Naive thymus-derived CD4-positive, alpha-beta T cell (primary cell): Measurements from ENCODE around the gene LRMDA. TPM values are rescaled to one million over a fixed set of nuclear protein-coding genes. Genes with fewer than 3 reads are reported as not detected.

Experiments
- ATAC-seq: fragments of 150-1000 bp; cut with Tn5 transposase; 2 replicates; pipeline ENCODE4 v1.10.0; 2021; ENCODE audit warnings: mild to moderate bottlenecking, moderate library complexity
- CTCF ChIA-PET: fragments of 350-600 bp; sonication (Branson Sonifier 250); formaldehyde crosslinking; loops from one replicate; lab custom pipeline; 2021; ENCODE audit warnings: antibody characterized with exemption; lab: Charles Lee
- POLR2A ChIA-PET: fragments of 350-600 bp; sonication (Branson Sonifier 250); formaldehyde crosslinking; loops from one replicate; lab custom pipeline; 2021; ENCODE audit warnings: antibody characterized with exemption, inconsistent platforms; lab: Charles Lee
- DNase-seq, 9 donors: peaks; one replicate each; pipeline versions ENCODE4 v3.0.0 to v3.0.0-alpha.2; 2020 to 2022; ENCODE audit warnings: mixed read lengths in 1 of 9
- H3K27ac ChIP-seq: one replicate; pipeline ENCODE4 v1.7.0; 2013; ENCODE audit warnings: mild to moderate bottlenecking, low read depth, low read length, moderate library complexity
- H3K27me3 ChIP-seq, 2 donors: one replicate each; pipeline ENCODE4 v1.7.0; 2013; ENCODE audit warnings: low read length in 2 of 2, mild to moderate bottlenecking in 2 of 2, moderate library complexity in 2 of 2; ENCODE audit not compliant: control insufficient read depth in 2 of 2, insufficient read depth in 2 of 2
- H3K36me3 ChIP-seq, 3 experiments: 1 replicate in 2 of 3; 2 replicates in 1 of 3; pipeline ENCODE4 v1.7.0; 2013; ENCODE audit warnings: low read length in 3 of 3, mild to moderate bottlenecking in 3 of 3, moderate library complexity in 1 of 3; ENCODE audit not compliant: insufficient read depth in 3 of 3, control insufficient read depth in 2 of 3
- H3K4me1 ChIP-seq, 2 donors: one replicate each; pipeline ENCODE4 v1.7.0; 2013; ENCODE audit warnings: low read length in 2 of 2, mild to moderate bottlenecking in 2 of 2, moderate library complexity in 1 of 2; ENCODE audit not compliant: control insufficient read depth in 2 of 2, insufficient read depth in 2 of 2
- H3K4me3 ChIP-seq: 2 replicates; pipeline ENCODE4 v1.7.0; 2013; ENCODE audit warnings: mild to moderate bottlenecking, low read length
- H3K9me3 ChIP-seq, 3 experiments: 1 replicate in 2 of 3; 2 replicates in 1 of 3; pipeline ENCODE4 v1.7.0; 2013; ENCODE audit warnings: low read length in 3 of 3; ENCODE audit not compliant: control insufficient read depth in 2 of 3
- H3K27ac Mint-ChIP-seq, 9 donors: one replicate each; pipeline ENCODE4 v1.8.0; 2020 to 2022; ENCODE audit warnings: mixed read lengths in 9 of 9, mild to moderate bottlenecking in 8 of 9, moderate library complexity in 5 of 9, inconsistent platforms in 2 of 9
- H3K27me3 Mint-ChIP-seq, 5 donors: one replicate each; pipeline ENCODE4 v1.8.0; 2021 to 2022; ENCODE audit warnings: mixed read lengths in 5 of 5, mild to moderate bottlenecking in 1 of 5
- H3K36me3 Mint-ChIP-seq, 5 donors: one replicate each; pipeline ENCODE4 v1.8.0; 2020 to 2022; ENCODE audit warnings: mixed read lengths in 5 of 5, mild to moderate bottlenecking in 3 of 5, inconsistent platforms in 1 of 5
- H3K4me1 Mint-ChIP-seq, 7 donors: one replicate each; pipeline ENCODE4 v1.8.0; 2020 to 2022; ENCODE audit warnings: mixed read lengths in 7 of 7, mild to moderate bottlenecking in 3 of 7, inconsistent platforms in 1 of 7
- H3K4me3 Mint-ChIP-seq, 10 donors: one replicate each; pipeline ENCODE4 v1.8.0; 2020 to 2022; ENCODE audit warnings: mild to moderate bottlenecking in 10 of 10, mixed read lengths in 10 of 10, moderate library complexity in 6 of 10, inconsistent platforms in 2 of 10
- H3K9me3 Mint-ChIP-seq, 11 donors: one replicate each; pipeline ENCODE4 v1.8.0; 2020 to 2022; ENCODE audit warnings: mixed read lengths in 11 of 11, mild to moderate bottlenecking in 4 of 11, inconsistent platforms in 1 of 11, moderate library complexity in 1 of 11
- intact Hi-C, 2 donors: fragments of 100-400 bp; cut with micrococcal nuclease; formaldehyde crosslinking; loops; one replicate each; pipeline ENCODE4 v1.15.1; 2023
- polyA plus RNA-seq, 2 donors: library from polyadenylated mRNA; unstranded; fragments of 300-500 nt; fragmentation: Illumina TruSeq; gene quantifications; one replicate each; pipeline ENCODE4 v1.2.3, GENCODE V29; 2021
- total RNA-seq, 6 experiments: library from RNA in 5 of 6; stranded (reverse) in 5 of 6; gene quantifications; 1 replicate in 5 of 6; 2 replicates in 1 of 6; pipeline ENCODE4 v1.2.3 and lab custom pipeline; 2021 to 2026

Gene LRMDA
- total and polyA plus RNA-seq, 7 experiments from 2014 or later, result 0.57 to 14.9 (median 3.0) TPM; not detected in 4

GRCh38 chr10:76547352-76547972, 1116.0 kb downstream of the LRMDA start:
- DNase-seq (peak in 6 of 9 donors; percentile 5 to 52 (median 12)), ATAC-seq (peak; percentile 51)
- H3K9me3 ChIP-seq, result no peaks in the 10 kb centered on the region
- POLR2A ChIA-PET, result no interaction called here
- H3K36me3 ChIP-seq, result no peaks in the 10 kb centered on the region
- intact Hi-C loops, result loop anchor here (5.0 to 10.0 kb wide), 3 partner anchors 437 to 1145 kb away; partner anchors contain the start of gene ZNF503 (in 1 of the 2)
- no peak overlapping the region for H3K4me3 Mint-ChIP-seq
- H3K36me3 Mint-ChIP-seq, result no peaks in the 10 kb centered on the region
- H3K27me3 Mint-ChIP-seq, result peaks cover 0 to 13% (median 7%) of the 10 kb centered on the region in 5 donors
- no peaks in the 10 kb centered on the region for H3K4me1 ChIP-seq
- no peak overlapping the region for H3K27ac Mint-ChIP-seq
- no peaks in the 10 kb centered on the region for H3K27me3 ChIP-seq
- H3K4me1 Mint-ChIP-seq, result peaks cover 0 to 1% (median 0%) of the 10 kb centered on the region in 7 donors
- H3K9me3 Mint-ChIP-seq, result peaks cover 0 to 4% (median 0%) of the 10 kb centered on the region in 11 donors
- CTCF ChIA-PET, result interaction anchor here (0.8 kb wide), 1 partner anchor 1160 kb away, joined by 3 read pairs; no protein-coding TSS in a partner anchor
- H3K4me3 ChIP-seq, result no peak overlapping the region
- no peak overlapping the region for H3K27ac ChIP-seq

GRCh38 chr10:76548716-76549115, 1117.3 kb downstream of the LRMDA start:
- Histone ChIP-seq H3K9me3 (no peaks in the 10 kb centered on the region), H3K27me3 (no peaks in the 10 kb centered on the region), H3K27ac (no peak overlapping the region), H3K4me1 (no peaks in the 10 kb centered on the region), H3K4me3 (no peak overlapping the region), H3K36me3 (no peaks in the 10 kb centered on the region)
- Mint-ChIP-seq H3K27ac (no peak overlapping the region), H3K27me3 (peaks cover 0 to 13% (median 7%) of the 10 kb centered on the region in 5 donors), H3K36me3 (no peaks in the 10 kb centered on the region), H3K4me3 (no peak overlapping the region), H3K9me3 (peaks cover 0 to 4% (median 0%) of the 10 kb centered on the region in 11 donors), H3K4me1 (peaks cover 0 to 1% (median 0%) of the 10 kb centered on the region in 7 donors)
- ChIA-PET CTCF (no interaction called here), POLR2A (no interaction called here)
- DNase-seq, result no peak
- no peak for ATAC-seq
- intact Hi-C loops, result loop anchor here (5.0 to 10.0 kb wide), 3 partner anchors 436 to 1146 kb away; partner anchors contain the start of gene ZNF503 (in 1 of the 2)

- Histone ChIP-seq H3K27ac (no peak overlapping the region), H3K9me3 (no peaks in the 10 kb centered on the region), H3K36me3 (no peaks in the 10 kb centered on the region), H3K4me3 (no peak overlapping the region), H3K4me1 (no peaks in the 10 kb centered on the region), H3K27me3 (no peaks in the 10 kb centered on the region)
- no peak overlapping the region for H3K4me3 Mint-ChIP-seq
- ChIA-PET POLR2A (no interaction called here), CTCF (no interaction called here)
- peaks cover 0 to 13% (median 7%) of the 10 kb centered on the region in 5 donors for H3K27me3 Mint-ChIP-seq
- DNase-seq, result no peak
- intact Hi-C loops, result loop anchor here (5.0 to 10.0 kb wide), 3 partner anchors 436 to 1147 kb away; partner anchors contain the start of gene ZNF503 (in 1 of the 2)
- H3K9me3 Mint-ChIP-seq, result peaks cover 0 to 4% (median 0%) of the 10 kb centered on the region in 11 donors
- no peak for ATAC-seq
- H3K36me3 Mint-ChIP-seq, result no peaks in the 10 kb centered on the region
- no peak overlapping the region for H3K27ac Mint-ChIP-seq
- peaks cover 0 to 1% (median 0%) of the 10 kb centered on the region in 7 donors for H3K4me1 Mint-ChIP-seq
Observed at GRCh38 chr10:76549171-76549570, 1117.7 kb downstream of the LRMDA start.

GRCh38 chr10:76550806-76551205, 1119.4 kb downstream of the LRMDA start:
- ChIA-PET CTCF (interaction anchor here (0.6 kb wide), 1 partner anchor 53 kb away, joined by 3 read pairs; no protein-coding TSS in a partner anchor), POLR2A (no interaction called here)
- intact Hi-C loops, result no loop called here
- Histone ChIP-seq H3K27ac (no peak overlapping the region), H3K27me3 (no peaks in the 10 kb centered on the region), H3K9me3 (no peaks in the 10 kb centered on the region), H3K4me1 (no peaks in the 10 kb centered on the region), H3K36me3 (no peaks in the 10 kb centered on the region), H3K4me3 (no peak overlapping the region)
- Mint-ChIP-seq H3K27me3 (peaks cover 0 to 13% (median 7%) of the 10 kb centered on the region in 5 donors), H3K9me3 (peaks cover 0 to 1% (median 0%) of the 10 kb centered on the region in 11 donors), H3K4me1 (peaks cover 0 to 1% (median 0%) of the 10 kb centered on the region in 7 donors), H3K27ac (no peak overlapping the region), H3K4me3 (no peak overlapping the region), H3K36me3 (no peaks in the 10 kb centered on the region)
- ATAC-seq (no peak), DNase-seq (no peak)

GRCh38 chr10:76552091-76552873, 1120.9 kb downstream of the LRMDA start:
- Mint-ChIP-seq H3K4me3 (no peak overlapping the region), H3K27me3 (peaks cover 0 to 13% (median 7%) of the 10 kb centered on the region in 5 donors), H3K36me3 (no peaks in the 10 kb centered on the region), H3K4me1 (peaks cover 0 to 1% (median 0%) of the 10 kb centered on the region in 7 donors), H3K27ac (no peak overlapping the region), H3K9me3 (peaks cover 0 to 1% (median 0%) of the 10 kb centered on the region in 11 donors)
- intact Hi-C loops, result no loop called here
- Histone ChIP-seq H3K9me3 (no peaks in the 10 kb centered on the region), H3K4me3 (no peak overlapping the region), H3K27ac (no peak overlapping the region), H3K27me3 (no peaks in the 10 kb centered on the region), H3K4me1 (no peaks in the 10 kb centered on the region), H3K36me3 (no peaks in the 10 kb centered on the region)
- DNase-seq (no peak), ATAC-seq (no peak)
- POLR2A ChIA-PET, result no interaction called here
- CTCF ChIA-PET, result no interaction called here

GRCh38 chr10:76553263-76554032, 1122.0 kb downstream of the LRMDA start:
- CTCF ChIA-PET, result no interaction called here
- peaks cover 0 to 3% (median 0%) of the 10 kb centered on the region in 11 donors for H3K9me3 Mint-ChIP-seq
- Histone ChIP-seq H3K4me1 (no peaks in the 10 kb centered on the region), H3K9me3 (no peaks in the 10 kb centered on the region), H3K27ac (no peak overlapping the region), H3K36me3 (no peaks in the 10 kb centered on the region), H3K27me3 (no peaks in the 10 kb centered on the region), H3K4me3 (no peak overlapping the region)
- no peak overlapping the region for H3K4me3 Mint-ChIP-seq
- peaks cover 0 to 9% (median 4%) of the 10 kb centered on the region in 5 donors for H3K27me3 Mint-ChIP-seq
- DNase-seq (no peak), ATAC-seq (no peak)
- no peaks in the 10 kb centered on the region for H3K4me1 Mint-ChIP-seq
- H3K36me3 Mint-ChIP-seq, result no peaks in the 10 kb centered on the region
- intact Hi-C loops, result no loop called here
- H3K27ac Mint-ChIP-seq, result no peak overlapping the region
- POLR2A ChIA-PET, result no interaction called here
